CD4-positive, CD25-positive, alpha-beta regulatory T cell (primary cell): ENCODE measurements around the gene FXYD2. TPM values are rescaled to one million over a fixed set of nuclear protein-coding genes. Genes with fewer than 3 reads are reported as not detected.

Experiments used
- ATAC-seq, 2 donors: fragments of 150-1000 bp; cut with Tn5 transposase; one replicate each; pipeline ENCODE4 v1.10.0; 2021; ENCODE audit warnings: low read depth in 2 of 2, moderate number of reproducible peaks in 2 of 2, moderate library complexity in 1 of 2
- DNase-seq, 3 donors: peaks; one replicate each; pipeline versions ENCODE4 v3.0.0 to v3.0.0-alpha.2; 2012 to 2022; ENCODE audit warnings: mixed read lengths in 1 of 3
- H3K27ac ChIP-seq: one replicate; pipeline ENCODE4 v1.7.0; 2013; ENCODE audit warnings: mild to moderate bottlenecking, low read length; ENCODE audit not compliant: insufficient read depth, poor library complexity, severe bottlenecking
- H3K27me3 ChIP-seq: one replicate; pipeline ENCODE4 v1.7.0; 2013; ENCODE audit warnings: low read length; ENCODE audit not compliant: control insufficient read depth, insufficient read depth
- H3K36me3 ChIP-seq: one replicate; pipeline ENCODE4 v1.7.0; 2013; ENCODE audit warnings: mild to moderate bottlenecking, low read length, moderate library complexity; ENCODE audit not compliant: control insufficient read depth, insufficient read depth
- H3K4me1 ChIP-seq: 2 replicates; pipeline ENCODE4 v1.7.0; 2013; ENCODE audit warnings: mild to moderate bottlenecking, low read length; ENCODE audit not compliant: insufficient read depth, control insufficient read depth, poor library complexity, severe bottlenecking
- H3K4me3 ChIP-seq: one replicate; pipeline ENCODE4 v1.7.0; 2013; ENCODE audit warnings: low read depth, mild to moderate bottlenecking, low read length, moderate library complexity
- H3K9me3 ChIP-seq, 2 experiments: 1 replicate in 1 of 2; 2 replicates in 1 of 2; pipeline ENCODE4 v1.7.0; 2013; ENCODE audit warnings: low read length in 2 of 2, mild to moderate bottlenecking in 1 of 2, moderate library complexity in 1 of 2; ENCODE audit not compliant: control insufficient read depth in 2 of 2
- H3K27ac Mint-ChIP-seq, 3 donors: one replicate each; pipeline ENCODE4 v1.8.0; 2020 to 2022; ENCODE audit warnings: mild to moderate bottlenecking in 3 of 3, mixed read lengths in 3 of 3, moderate library complexity in 2 of 3
- H3K27me3 Mint-ChIP-seq: one replicate; pipeline ENCODE4 v1.8.0; 2022; ENCODE audit warnings: mild to moderate bottlenecking, mixed read lengths
- H3K36me3 Mint-ChIP-seq: one replicate; pipeline ENCODE4 v1.8.0; 2020; ENCODE audit warnings: mixed read lengths
- H3K4me1 Mint-ChIP-seq, 4 donors: one replicate each; pipeline ENCODE4 v1.8.0; 2020 to 2022; ENCODE audit warnings: mixed read lengths in 4 of 4, mild to moderate bottlenecking in 1 of 4
- H3K4me3 Mint-ChIP-seq, 4 donors: one replicate each; pipeline ENCODE4 v1.8.0; 2020 to 2022; ENCODE audit warnings: mild to moderate bottlenecking in 4 of 4, mixed read lengths in 4 of 4, moderate library complexity in 3 of 4
- H3K9me3 Mint-ChIP-seq, 7 donors: one replicate each; pipeline ENCODE4 v1.8.0; 2020 to 2022; ENCODE audit warnings: mixed read lengths in 7 of 7, mild to moderate bottlenecking in 3 of 7, moderate library complexity in 2 of 7
- polyA plus RNA-seq, 4 donors: library from polyadenylated mRNA; unstranded; fragments of 300-500 nt; fragmentation: Illumina TruSeq; gene quantifications; one replicate each; pipeline ENCODE4 v1.2.3, GENCODE V29; 2021
- total RNA-seq: library from RNA; stranded (reverse); gene quantifications from one replicate; pipeline ENCODE4 v1.2.3, GENCODE V29; 2022

The FXYD2 gene
- total and polyA plus RNA-seq, 5 donors from 2014 or later = 4.0 to 88.9 (median 71.8) TPM

- Histone ChIP-seq H3K36me3 (no peaks in the 10 kb centered on the region), H3K4me3 (no peak overlapping the region), H3K4me1 (no peaks in the 10 kb centered on the region), H3K27ac (no peak overlapping the region), H3K27me3 (peaks cover 3% of the 10 kb centered on the region), H3K9me3 (no peaks in the 10 kb centered on the region)
- Mint-ChIP-seq H3K4me3 (no peak overlapping the region), H3K9me3 (no peaks in the 10 kb centered on the region), H3K36me3 (no peaks in the 10 kb centered on the region), H3K27ac (no peak overlapping the region), H3K27me3 (peaks cover 10% of the 10 kb centered on the region), H3K4me1 (peaks cover 0 to 3% (median 0%) of the 10 kb centered on the region in 4 donors)
- DNase-seq (no peak), ATAC-seq (no peak)
Measured at GRCh38 chr11:117862753-117863152, 38.2 kb upstream of the FXYD2 start.

DNA sequence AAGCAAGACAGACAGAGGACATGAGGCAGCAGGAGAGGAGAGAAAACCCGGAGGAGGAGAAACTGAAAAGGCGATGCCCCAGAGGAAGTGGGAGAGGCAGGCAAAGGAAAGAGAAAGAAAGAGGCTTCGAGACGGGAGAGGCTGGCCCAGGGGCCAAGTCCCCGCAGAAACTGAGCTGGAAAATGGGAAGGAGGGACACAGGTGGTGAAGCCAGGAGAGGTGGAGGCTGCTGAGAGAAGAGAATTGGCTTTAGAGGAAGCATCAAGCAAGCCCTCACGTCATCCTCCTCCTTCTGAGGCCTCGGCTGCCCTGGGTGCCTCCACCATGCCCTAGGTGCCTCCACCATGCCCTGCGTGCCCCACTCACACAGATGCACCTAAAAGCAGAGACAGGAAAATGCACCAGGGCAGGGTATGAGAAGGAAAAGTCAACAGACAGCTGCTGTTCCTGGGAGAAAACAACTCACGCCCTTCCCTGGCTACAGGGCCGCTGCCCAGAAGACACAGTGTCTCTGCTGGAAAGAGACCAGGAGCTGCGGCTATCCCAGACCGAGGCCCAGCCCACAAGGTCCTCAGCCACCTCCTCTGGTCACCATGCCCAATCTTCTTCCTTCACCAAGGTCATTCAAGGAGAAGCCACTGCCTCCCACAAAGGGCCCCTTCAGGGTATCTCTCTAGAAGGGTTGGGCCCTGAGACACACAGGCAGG is 37.6 kb upstream of the FXYD2 start:
- no peaks in the 10 kb centered on the region for H3K9me3 Mint-ChIP-seq
- DNase-seq = no peak

GRCh38 chr11:117861151-117862018 is 36.8 kb upstream of the FXYD2 start:
- DNase-seq = no peak
- ATAC-seq = no peak
- Mint-ChIP-seq H3K36me3 (no peaks in the 10 kb centered on the region), H3K4me1 (peaks cover 0 to 3% (median 0%) of the 10 kb centered on the region in 4 donors), H3K27me3 (peaks cover 10% of the 10 kb centered on the region), H3K27ac (no peak overlapping the region), H3K9me3 (no peaks in the 10 kb centered on the region), H3K4me3 (no peak overlapping the region)
- Histone ChIP-seq H3K36me3 (no peaks in the 10 kb centered on the region), H3K27ac (no peak overlapping the region), H3K4me1 (no peaks in the 10 kb centered on the region), H3K4me3 (no peak overlapping the region), H3K27me3 (peaks cover under 1% of the 10 kb centered on the region), H3K9me3 (no peaks in the 10 kb centered on the region)

More for the DNA sequence above, 37.6 kb upstream of the FXYD2 start:
- H3K4me3 Mint-ChIP-seq = no peak overlapping the region
- Histone ChIP-seq H3K36me3 (no peaks in the 10 kb centered on the region), H3K27ac (no peak overlapping the region), H3K4me1 (no peaks in the 10 kb centered on the region), H3K4me3 (no peak overlapping the region), H3K9me3 (no peaks in the 10 kb centered on the region), H3K27me3 (peaks cover 3% of the 10 kb centered on the region)
- no peaks in the 10 kb centered on the region for H3K36me3 Mint-ChIP-seq
- peaks cover 10% of the 10 kb centered on the region for H3K27me3 Mint-ChIP-seq
- ATAC-seq = no peak
- H3K27ac Mint-ChIP-seq = no peak overlapping the region
- H3K4me1 Mint-ChIP-seq = peaks cover 0 to 3% (median 0%) of the 10 kb centered on the region in 4 donors

DNA sequence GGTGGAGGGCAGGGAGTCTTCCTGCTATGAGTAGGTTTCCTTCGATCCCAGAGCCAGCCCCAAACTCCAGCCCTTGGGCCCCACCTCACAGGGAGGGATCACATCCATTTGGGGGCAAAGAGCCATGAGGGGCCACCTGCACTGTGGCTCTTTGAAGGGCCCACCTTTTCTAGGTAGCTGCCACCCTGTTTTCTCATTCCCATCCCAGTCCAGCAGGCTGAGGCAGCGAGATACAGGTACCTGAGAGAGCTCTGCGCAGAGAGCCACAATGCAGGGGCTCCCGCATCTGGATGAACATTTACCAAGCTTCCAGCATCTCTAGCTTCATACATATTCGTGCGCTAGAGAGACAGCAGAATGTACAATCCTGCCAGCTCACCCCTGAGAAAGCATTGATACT is 35.6 kb upstream of the FXYD2 start:
- no peak overlapping the region for H3K4me3 ChIP-seq
- Mint-ChIP-seq H3K4me1 (peaks cover 0 to 3% (median 0%) of the 10 kb centered on the region in 4 donors), H3K27ac (no peak overlapping the region), H3K36me3 (no peaks in the 10 kb centered on the region), H3K4me3 (no peak overlapping the region), H3K27me3 (peaks cover 10% of the 10 kb centered on the region), H3K9me3 (no peaks in the 10 kb centered on the region)
- ATAC-seq (no peak), DNase-seq (no peak)
- no peak overlapping the region for H3K27ac ChIP-seq
- H3K27me3 ChIP-seq = no peaks in the 10 kb centered on the region
- no peaks in the 10 kb centered on the region for H3K36me3 ChIP-seq
- no peaks in the 10 kb centered on the region for H3K9me3 ChIP-seq
- H3K4me1 ChIP-seq = no peaks in the 10 kb centered on the region

DNA sequence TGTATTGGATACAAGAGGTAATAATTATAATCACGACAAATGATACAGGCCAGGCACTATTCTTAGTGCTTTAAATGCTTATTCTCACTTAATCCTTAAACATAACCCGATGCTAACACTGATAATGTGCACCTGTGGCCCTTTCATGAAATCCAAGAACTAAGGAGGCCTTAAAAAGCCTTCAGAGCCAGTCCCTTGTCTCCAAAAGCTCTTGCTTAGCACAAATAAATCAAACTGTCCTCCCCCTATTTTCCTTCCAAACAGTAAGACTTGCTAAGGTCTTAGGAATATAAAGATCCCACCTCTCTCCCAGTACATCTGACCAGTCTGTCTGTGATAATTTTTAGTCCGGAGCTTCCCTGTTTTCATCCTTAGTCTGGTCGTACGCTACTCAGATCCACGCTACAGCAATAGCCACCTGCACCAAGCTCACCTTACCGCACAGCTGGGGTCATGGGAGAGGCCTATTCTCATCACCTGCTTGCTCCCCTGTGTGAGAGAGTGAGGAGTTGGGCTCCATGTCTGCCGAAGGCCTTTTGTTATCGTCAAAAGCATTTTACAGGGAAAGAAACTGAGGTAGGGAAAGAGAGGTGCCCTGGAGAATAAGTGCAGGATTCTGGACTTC is 35.1 kb upstream of the FXYD2 start:
- H3K27me3 Mint-ChIP-seq = peaks cover 10% of the 10 kb centered on the region
- H3K4me1 ChIP-seq = no peaks in the 10 kb centered on the region
- H3K27me3 ChIP-seq = no peaks in the 10 kb centered on the region
- DNase-seq = no peak
- H3K27ac Mint-ChIP-seq = no peak overlapping the region
- peaks cover 0 to 3% (median 0%) of the 10 kb centered on the region in 4 donors for H3K4me1 Mint-ChIP-seq
- no peak overlapping the region for H3K4me3 ChIP-seq
- no peaks in the 10 kb centered on the region for H3K36me3 ChIP-seq
- no peak for ATAC-seq
- no peaks in the 10 kb centered on the region for H3K9me3 Mint-ChIP-seq
- H3K4me3 Mint-ChIP-seq = no peak overlapping the region
- H3K27ac ChIP-seq = no peak overlapping the region
- H3K9me3 ChIP-seq = no peaks in the 10 kb centered on the region
- H3K36me3 Mint-ChIP-seq = no peaks in the 10 kb centered on the region

- no peak overlapping the region for H3K4me3 Mint-ChIP-seq
- H3K4me1 Mint-ChIP-seq = peaks cover 0 to 3% (median 0%) of the 10 kb centered on the region in 4 donors
- Histone ChIP-seq H3K9me3 (no peaks in the 10 kb centered on the region), H3K36me3 (no peaks in the 10 kb centered on the region), H3K4me1 (no peaks in the 10 kb centered on the region), H3K4me3 (no peak overlapping the region), H3K27ac (no peak overlapping the region), H3K27me3 (no peaks in the 10 kb centered on the region)
- ATAC-seq = no peak
- H3K27ac Mint-ChIP-seq = no peak overlapping the region
- DNase-seq = no peak
- no peaks in the 10 kb centered on the region for H3K9me3 Mint-ChIP-seq
- H3K36me3 Mint-ChIP-seq = no peaks in the 10 kb centered on the region
- H3K27me3 Mint-ChIP-seq = peaks cover 11% of the 10 kb centered on the region
Measured at GRCh38 chr11:117859061-117859460, 34.5 kb upstream of the FXYD2 start.

GRCh38 chr11:117857734-117858414 is 33.3 kb upstream of the FXYD2 start:
- Histone ChIP-seq H3K4me3 (no peak overlapping the region), H3K36me3 (no peaks in the 10 kb centered on the region), H3K27me3 (no peaks in the 10 kb centered on the region), H3K9me3 (no peaks in the 10 kb centered on the region), H3K4me1 (no peaks in the 10 kb centered on the region), H3K27ac (no peak overlapping the region)
- no peak overlapping the region for H3K4me3 Mint-ChIP-seq
- H3K4me1 Mint-ChIP-seq = peaks cover 0 to 3% (median 0%) of the 10 kb centered on the region in 4 donors
- DNase-seq (no peak), ATAC-seq (no peak)
- no peak overlapping the region for H3K27ac Mint-ChIP-seq
- H3K27me3 Mint-ChIP-seq = peaks cover 15% of the 10 kb centered on the region
- peaks cover 0 to 6% (median 0%) of the 10 kb centered on the region in 7 donors for H3K9me3 Mint-ChIP-seq
- H3K36me3 Mint-ChIP-seq = no peaks in the 10 kb centered on the region
